ENCODE measurements around the gene RAP1GAP2. TPM values are rescaled to one million over a fixed set of nuclear protein-coding genes. Genes with fewer than 3 reads are reported as not detected.
"Not testable (repeated sequence)": the region's sequence is repeated elsewhere in the genome, so short reads cannot be mapped to it uniquely, and the experiment has no call there.

Gene RAP1GAP2
- total RNA-seq, 2 experiments from 2014 or later, result 6.5 to 26.2 TPM

DNA sequence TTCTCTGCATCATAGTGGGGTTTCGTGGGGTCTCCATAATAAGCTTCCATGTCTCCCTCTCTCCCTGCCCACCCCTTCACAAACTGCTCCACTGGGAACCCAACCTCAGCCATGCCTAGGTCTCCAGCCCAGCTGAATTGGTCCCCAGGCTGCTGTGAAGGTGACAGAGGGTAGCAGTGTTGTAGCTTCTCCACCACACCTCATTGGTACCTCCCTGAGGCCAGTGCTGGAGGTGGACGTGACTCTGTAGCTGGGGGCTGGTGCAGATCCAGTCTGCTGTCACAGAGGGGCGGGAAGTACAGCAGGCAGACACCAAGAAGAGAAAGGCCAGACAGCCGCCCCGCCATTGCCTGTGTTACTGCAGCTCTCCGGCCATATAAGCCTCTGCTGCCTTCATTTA, 185.1 kb downstream of the RAP1GAP2 start:
- no peak for ATAC-seq
- H3K4me1 Mint-ChIP-seq, result no peaks in the 10 kb centered on the region
- CTCF ChIA-PET, result no interaction called here
- no peak for DNase-seq
- no peaks in the 10 kb centered on the region for H3K9me3 Mint-ChIP-seq (ENCODE audit: low read depth)
- H3K27me3 Mint-ChIP-seq, result no peaks in the 10 kb centered on the region
- no peak overlapping the region for H3K27ac Mint-ChIP-seq
- no peaks in the 10 kb centered on the region for H3K36me3 Mint-ChIP-seq
- H3K4me3 Mint-ChIP-seq, result no peak overlapping the region

DNA sequence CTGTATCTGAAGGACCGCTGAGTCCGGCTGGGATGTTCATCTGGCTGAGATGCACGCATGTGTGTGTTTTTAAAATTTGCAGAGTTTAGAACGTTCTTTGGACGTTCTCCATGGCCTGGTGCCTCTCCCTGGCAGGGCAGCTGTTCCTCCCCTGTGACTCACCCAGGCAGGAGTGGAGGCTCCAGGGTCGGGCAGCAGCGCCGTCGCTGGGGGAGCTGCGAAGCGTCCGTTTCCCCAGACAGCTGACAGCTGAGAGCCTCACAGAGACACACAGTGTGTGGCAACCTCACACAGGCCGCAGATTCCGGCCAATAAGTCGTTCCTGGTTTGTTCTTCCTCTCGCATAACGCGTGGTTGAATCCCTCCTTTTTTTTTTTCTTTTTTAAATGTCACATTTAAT, 186.6 kb downstream of the RAP1GAP2 start:
- Mint-ChIP-seq H3K9me3 (ENCODE audit: low read depth) (no peaks in the 10 kb centered on the region), H3K4me1 (no peaks in the 10 kb centered on the region), H3K36me3 (no peaks in the 10 kb centered on the region), H3K4me3 (no peak overlapping the region), H3K27ac (no peak overlapping the region), H3K27me3 (no peaks in the 10 kb centered on the region)
- no peak for ATAC-seq
- DNase-seq, result no peak
- CTCF ChIA-PET, result no interaction called here

DNA sequence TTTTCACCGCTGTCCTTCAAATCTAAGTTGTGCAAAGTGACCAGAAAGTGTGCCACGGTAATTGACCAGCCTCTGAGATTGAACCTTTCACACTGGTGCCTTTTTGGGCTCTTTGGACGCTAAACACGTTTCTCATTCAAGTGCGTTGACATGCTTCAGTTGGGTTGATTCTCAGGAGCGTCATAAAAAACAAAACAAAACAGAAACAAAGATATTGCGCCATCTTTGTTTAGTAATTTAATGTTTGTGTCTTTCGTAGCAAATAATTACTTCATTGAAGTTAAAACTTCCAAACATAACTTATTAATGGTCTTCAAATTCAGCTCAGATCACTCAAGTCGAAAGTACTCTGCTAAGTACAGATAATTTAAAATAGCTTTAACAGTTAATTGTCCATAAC, 187.0 kb downstream of the RAP1GAP2 start:
- Mint-ChIP-seq H3K36me3 (no peaks in the 10 kb centered on the region), H3K4me3 (no peak overlapping the region), H3K27ac (no peak overlapping the region), H3K4me1 (no peaks in the 10 kb centered on the region), H3K27me3 (no peaks in the 10 kb centered on the region), H3K9me3 (ENCODE audit: low read depth) (no peaks in the 10 kb centered on the region)
- CTCF ChIA-PET, result no interaction called here
- DNase-seq (no peak), ATAC-seq (no peak)

DNA sequence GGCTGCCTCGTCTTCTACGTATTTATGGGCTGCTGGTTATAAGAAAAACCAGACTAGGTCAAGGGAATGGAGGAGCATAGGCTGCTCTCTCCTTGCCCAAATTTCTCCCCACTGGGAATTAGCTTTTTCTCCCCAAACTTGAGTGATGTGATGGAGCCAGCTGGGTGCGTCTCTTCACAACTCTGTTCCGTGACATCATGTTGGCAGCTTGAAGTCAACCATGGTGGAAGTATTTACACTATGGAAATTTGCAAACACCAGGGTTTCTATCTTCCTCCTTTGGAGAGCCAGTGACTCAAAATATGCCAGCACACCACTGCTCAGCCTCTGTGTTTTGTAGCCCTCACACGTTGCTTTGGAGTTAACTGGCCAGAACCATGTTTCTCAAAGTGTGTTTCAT, 189.1 kb downstream of the RAP1GAP2 start:
- DNase-seq, result no peak
- H3K27me3 Mint-ChIP-seq, result no peaks in the 10 kb centered on the region
- no peak for ATAC-seq
- no peaks in the 10 kb centered on the region for H3K9me3 Mint-ChIP-seq (ENCODE audit: low read depth)
- H3K27ac Mint-ChIP-seq, result no peak overlapping the region
- CTCF ChIA-PET, result no interaction called here
- no peaks in the 10 kb centered on the region for H3K4me1 Mint-ChIP-seq
- H3K36me3 Mint-ChIP-seq, result no peaks in the 10 kb centered on the region
- H3K4me3 Mint-ChIP-seq, result no peak overlapping the region

DNA sequence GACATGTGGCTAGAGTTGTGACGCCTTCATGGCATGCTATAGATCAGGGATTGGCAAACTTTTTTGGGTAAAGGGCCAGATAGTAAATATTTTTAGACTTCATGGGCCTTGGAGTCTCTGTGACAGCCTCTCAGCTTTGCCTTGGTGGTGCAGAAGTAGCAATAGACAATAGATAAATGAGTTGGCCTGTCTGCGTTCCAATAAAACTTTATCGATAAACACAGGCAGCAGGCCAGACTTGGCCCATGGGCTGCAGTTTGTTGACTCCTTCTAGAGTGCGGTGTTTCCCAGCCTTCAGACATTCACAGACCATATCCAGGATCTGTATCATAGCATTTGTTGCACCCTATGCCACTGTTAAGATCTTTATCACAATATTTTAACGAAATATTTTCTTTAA, 190.7 kb downstream of the RAP1GAP2 start:
- no peak for DNase-seq
- CTCF ChIA-PET, result no interaction called here
- no peaks in the 10 kb centered on the region for H3K9me3 Mint-ChIP-seq (ENCODE audit: low read depth)
- H3K27ac Mint-ChIP-seq, result no peak overlapping the region
- H3K4me3 Mint-ChIP-seq, result no peak overlapping the region
- H3K4me1 Mint-ChIP-seq, result no peaks in the 10 kb centered on the region
- no peaks in the 10 kb centered on the region for H3K27me3 Mint-ChIP-seq
- ATAC-seq, result no peak
- H3K36me3 Mint-ChIP-seq, result no peaks in the 10 kb centered on the region

DNA sequence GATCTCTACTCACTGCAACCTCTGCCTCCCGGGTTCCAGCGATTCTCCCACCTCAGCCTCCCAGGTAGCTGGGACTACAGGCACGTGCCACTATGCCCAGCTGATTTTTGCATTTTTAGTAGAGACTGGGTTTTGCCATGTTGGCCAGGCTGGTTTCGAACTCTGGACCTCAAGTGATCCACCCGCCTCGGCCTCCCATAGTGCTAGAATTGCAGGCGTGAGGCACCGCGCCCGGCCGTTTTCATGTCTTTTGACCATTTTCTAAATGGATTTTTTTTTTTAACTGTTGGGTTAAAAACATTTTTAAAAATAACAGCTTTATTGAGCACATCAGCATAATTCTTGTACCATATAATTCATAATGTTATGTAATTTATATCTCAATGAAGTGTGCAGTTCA, 193.2 kb downstream of the RAP1GAP2 start:
- H3K36me3 Mint-ChIP-seq; H3K27ac Mint-ChIP-seq; H3K27me3 Mint-ChIP-seq; CTCF ChIA-PET; H3K4me1 Mint-ChIP-seq; H3K4me3 Mint-ChIP-seq; ATAC-seq; DNase-seq; H3K9me3 Mint-ChIP-seq (ENCODE audit: low read depth): not testable (repeated sequence)

DNA sequence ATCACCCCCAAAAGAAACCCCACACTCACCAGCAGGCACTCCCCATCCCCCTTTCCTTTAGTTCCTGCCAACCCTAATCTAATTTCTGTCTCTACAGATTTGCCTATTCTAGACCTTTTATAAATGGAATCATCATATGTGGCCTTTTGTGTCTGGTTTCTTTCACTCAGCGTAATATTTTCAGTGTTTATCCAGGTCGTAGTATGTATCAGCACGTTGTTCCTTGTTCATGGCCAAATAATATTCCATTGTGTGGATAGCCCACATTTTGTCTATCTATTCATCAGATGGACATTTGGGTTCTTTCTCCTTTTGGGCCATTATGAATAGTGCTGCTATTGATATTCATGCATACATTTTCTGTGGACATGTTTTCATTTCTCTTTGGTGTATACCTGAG, 193.6 kb downstream of the RAP1GAP2 start:
- Mint-ChIP-seq H3K4me1 (no peaks in the 10 kb centered on the region), H3K36me3 (no peaks in the 10 kb centered on the region), H3K27me3 (no peaks in the 10 kb centered on the region), H3K9me3 (ENCODE audit: low read depth) (no peaks in the 10 kb centered on the region), H3K4me3 (no peak overlapping the region), H3K27ac (no peak overlapping the region)
- CTCF ChIA-PET, result no interaction called here
- DNase-seq, result no peak
- no peak for ATAC-seq

DNA sequence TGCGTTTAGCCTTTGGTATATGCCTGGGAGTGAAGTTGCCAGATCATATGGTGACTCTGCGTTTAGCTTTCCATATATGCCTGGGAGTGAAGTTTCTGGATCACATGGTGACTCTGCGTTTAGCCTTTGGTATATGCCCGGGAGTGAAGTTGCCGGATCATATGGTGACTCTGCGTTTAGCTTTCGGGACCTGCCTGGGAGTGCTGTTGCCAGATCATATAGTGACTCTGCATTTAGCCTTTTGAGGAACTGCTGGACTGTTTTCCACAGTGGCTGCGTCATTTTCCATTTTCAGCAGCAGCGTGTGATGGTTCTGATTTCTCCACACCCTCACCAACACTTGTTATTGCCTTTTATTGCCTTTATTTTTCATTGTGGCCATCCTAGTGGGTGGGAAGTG, 194.2 kb downstream of the RAP1GAP2 start:
- no peaks in the 10 kb centered on the region for H3K9me3 Mint-ChIP-seq (ENCODE audit: low read depth)
- H3K36me3 Mint-ChIP-seq, result no peaks in the 10 kb centered on the region
- no peak overlapping the region for H3K4me3 Mint-ChIP-seq
- H3K27ac Mint-ChIP-seq, result no peak overlapping the region
- H3K4me1 Mint-ChIP-seq, result no peaks in the 10 kb centered on the region
- ATAC-seq, result no peak
- no peak for DNase-seq
- CTCF ChIA-PET, result no interaction called here
- no peaks in the 10 kb centered on the region for H3K27me3 Mint-ChIP-seq

DNA sequence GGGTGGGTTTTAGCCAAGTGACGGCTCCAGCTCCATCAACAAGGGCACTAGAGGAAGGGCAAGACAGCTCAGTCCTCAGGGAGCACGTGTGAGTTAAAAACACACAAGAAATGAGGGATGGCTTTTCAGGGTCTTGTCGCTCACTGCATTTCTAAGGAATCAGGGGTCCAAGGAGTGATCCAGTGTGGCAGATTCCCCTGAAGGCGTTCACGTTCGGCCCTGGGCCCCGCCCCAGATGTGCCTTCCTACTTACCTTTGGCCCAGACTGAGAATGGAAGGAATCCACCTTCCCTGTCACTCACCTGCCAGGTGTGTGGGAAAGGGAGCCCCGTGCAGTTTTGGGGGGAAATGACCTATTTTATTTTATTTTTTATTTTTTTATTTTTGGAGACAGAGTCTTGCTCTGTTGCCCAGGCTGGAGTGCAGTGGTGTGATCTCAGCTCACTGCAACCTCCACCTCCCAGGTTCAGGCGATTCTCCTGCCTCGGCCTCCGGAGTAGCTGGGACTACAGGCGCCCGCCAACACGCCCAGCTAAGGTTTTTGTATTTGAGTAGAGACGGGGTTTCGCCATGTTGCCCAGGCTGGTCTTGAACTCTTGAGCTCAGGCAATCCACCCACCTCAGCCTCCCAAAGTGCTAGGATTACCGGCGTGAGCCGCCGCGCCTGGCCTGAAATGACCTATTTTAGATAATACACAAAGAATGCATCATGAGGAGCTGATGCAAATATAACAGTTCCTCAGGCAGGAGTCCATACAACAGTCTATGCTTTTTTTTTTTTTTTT, 195.3 kb downstream of the RAP1GAP2 start:
- DNase-seq; H3K36me3 Mint-ChIP-seq; H3K4me3 Mint-ChIP-seq; H3K27ac Mint-ChIP-seq; ATAC-seq; H3K27me3 Mint-ChIP-seq; H3K4me1 Mint-ChIP-seq; H3K9me3 Mint-ChIP-seq (ENCODE audit: low read depth): not testable (repeated sequence)
- CTCF ChIA-PET, result interaction anchor here (0.6 to 1.6 kb wide), 2 partner anchors 14 to 22 kb away, joined by 3 to 4 read pairs; no protein-coding TSS in a partner anchor

DNA sequence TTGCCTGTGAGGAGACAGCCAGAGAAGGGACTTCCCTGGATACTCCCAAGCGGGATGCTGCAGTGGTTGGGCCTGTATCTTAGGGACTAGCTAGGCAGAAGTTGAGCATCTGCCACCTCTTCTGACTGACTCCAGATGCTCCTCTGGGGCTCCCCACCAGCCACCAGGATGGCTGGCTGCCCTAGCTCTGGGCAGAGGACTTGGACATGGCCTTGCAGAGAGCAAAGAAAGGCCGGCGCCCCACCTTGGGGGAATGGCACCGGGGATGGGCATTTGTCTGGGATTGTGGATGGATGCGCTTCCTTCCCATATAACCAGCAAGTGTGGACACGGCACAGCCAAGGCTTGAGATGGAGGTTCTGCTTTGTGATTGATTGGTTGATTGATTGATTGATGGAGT, 198.2 kb downstream of the RAP1GAP2 start:
- no peaks in the 10 kb centered on the region for H3K27me3 Mint-ChIP-seq
- no peak overlapping the region for H3K4me3 Mint-ChIP-seq
- ATAC-seq (no peak), DNase-seq (no peak)
- CTCF ChIA-PET, result interaction anchor here (0.6 to 1.2 kb wide), 2 partner anchors 8 to 158 kb away, joined by 3 to 4 read pairs; no protein-coding TSS in a partner anchor
- H3K27ac Mint-ChIP-seq, result no peak overlapping the region
- no peaks in the 10 kb centered on the region for H3K9me3 Mint-ChIP-seq (ENCODE audit: low read depth)
- no peaks in the 10 kb centered on the region for H3K36me3 Mint-ChIP-seq
- no peaks in the 10 kb centered on the region for H3K4me1 Mint-ChIP-seq

DNA sequence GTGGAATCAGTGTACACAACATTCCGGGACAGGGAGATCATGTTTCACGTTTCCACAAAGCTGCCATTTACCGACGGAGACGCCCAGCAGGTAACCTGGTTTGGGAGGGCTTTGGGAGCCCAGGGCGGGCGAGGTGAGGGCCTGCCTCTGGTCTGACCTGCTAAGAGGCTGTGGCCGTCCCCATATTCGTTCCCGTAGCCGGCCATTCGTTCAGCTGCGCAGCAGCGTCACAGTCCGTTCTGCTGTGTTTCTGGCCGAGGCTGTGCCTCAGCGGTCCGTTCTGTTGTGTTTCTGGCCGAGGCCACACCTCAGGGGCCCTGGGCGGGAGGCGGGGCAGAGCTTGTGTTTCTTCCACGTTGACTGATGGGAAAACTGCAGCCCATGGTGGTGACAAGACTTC, 199.1 kb downstream of the RAP1GAP2 start:
- ATAC-seq (no peak), DNase-seq (no peak)
- Mint-ChIP-seq H3K27me3 (no peaks in the 10 kb centered on the region), H3K4me1 (no peaks in the 10 kb centered on the region), H3K36me3 (no peaks in the 10 kb centered on the region), H3K4me3 (no peak overlapping the region), H3K9me3 (ENCODE audit: low read depth) (no peaks in the 10 kb centered on the region), H3K27ac (no peak overlapping the region)
- CTCF ChIA-PET, result no interaction called here

DNA sequence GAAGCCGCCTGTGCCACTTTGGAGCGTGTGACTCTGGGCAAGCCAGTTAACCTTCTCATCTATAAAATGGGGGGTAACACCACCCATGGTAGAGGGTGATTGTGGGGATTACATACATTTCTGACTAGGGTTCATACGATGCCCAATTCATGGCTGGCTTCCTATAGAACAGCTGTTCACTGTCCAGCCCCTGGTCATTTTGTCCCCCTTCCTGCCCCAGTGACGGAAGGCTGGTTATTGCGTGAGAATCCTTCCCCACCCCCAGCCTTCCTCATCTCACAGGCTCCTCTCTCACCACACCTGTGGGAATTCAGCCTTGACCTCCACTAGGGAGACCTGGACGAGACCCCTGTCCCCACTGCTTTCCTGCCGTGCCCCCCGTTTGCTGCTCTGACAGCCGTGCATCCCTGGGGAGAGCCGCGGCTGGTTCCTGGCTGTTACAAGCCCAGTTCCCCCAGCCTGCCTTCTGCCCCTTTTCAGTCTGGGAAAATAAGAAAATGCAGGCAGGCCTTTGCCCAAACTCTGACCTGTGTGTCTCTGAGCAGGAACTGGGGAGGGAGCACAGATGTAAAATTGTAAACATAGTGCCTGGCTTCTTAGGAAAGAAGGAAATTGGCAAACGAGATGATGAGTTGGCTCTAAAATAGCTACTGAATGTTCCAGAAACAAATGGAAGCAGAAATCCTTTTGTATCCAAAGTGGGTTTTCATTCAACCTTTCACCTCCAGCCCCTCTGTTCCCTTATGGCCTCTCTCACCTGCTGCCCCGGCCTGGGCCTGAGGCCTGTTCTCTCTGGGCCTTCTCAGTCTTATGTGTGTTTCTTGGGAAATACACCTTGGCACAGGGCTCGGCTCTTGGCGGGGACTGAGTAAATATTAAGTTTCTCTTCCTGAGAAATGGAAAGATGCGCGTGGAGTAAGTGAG, 199.9 kb downstream of the RAP1GAP2 start:
- H3K27ac Mint-ChIP-seq, result no peak overlapping the region
- CTCF ChIA-PET, result no interaction called here
- ATAC-seq (no peak), DNase-seq (no peak)
- H3K27me3 Mint-ChIP-seq, result no peaks in the 10 kb centered on the region
- H3K36me3 Mint-ChIP-seq, result no peaks in the 10 kb centered on the region
- H3K9me3 Mint-ChIP-seq (ENCODE audit: low read depth), result no peaks in the 10 kb centered on the region
- H3K4me3 Mint-ChIP-seq, result no peak overlapping the region
- H3K4me1 Mint-ChIP-seq, result no peaks in the 10 kb centered on the region

DNA sequence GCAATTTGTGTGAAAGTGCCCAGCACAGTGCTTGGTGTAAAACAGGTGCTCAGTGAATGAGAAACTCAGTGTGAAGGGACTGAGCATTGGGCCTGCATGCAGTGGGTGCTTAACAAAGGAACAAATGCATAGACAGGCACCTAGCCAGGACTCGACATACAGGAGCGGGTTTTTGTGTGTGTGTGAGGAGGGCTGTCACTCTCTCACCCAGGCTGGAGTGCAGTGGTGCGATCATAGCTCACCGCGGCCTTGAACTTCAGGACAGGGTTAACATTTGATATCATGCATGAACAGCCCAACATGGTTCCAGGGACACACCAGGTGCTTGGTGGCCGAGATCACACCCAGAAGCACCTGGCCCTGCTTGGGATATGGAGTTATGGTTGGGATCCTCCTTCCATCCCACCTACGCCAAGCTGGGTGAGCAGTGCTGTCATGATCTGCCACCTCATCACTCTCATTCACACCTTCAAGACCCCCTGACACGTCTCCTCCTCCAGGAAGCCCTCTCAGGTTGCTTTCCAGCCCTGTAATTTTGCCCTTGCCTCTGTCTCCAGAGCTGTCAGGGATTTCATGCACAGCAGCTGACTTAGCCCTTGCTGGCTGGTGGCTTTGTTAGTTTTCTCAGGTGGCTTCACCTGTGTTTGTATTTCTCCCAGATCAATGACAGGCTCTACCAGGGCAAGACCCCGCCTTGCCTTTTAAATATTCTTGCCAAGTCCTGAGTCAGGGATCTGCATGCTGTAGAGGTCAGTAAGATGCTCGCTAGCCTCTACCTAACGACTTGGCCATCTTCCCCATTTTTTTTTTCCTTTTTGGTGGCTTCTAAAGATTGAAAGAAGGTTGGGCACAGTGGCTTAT, 200.8 kb downstream of the RAP1GAP2 start:
- no peak overlapping the region for H3K4me3 Mint-ChIP-seq
- DNase-seq (no peak), ATAC-seq (no peak)
- H3K27me3 Mint-ChIP-seq, result no peaks in the 10 kb centered on the region
- H3K27ac Mint-ChIP-seq, result no peak overlapping the region
- CTCF ChIA-PET, result interaction anchor here (0.7 kb wide), 1 partner anchor 347 kb away, joined by 4 read pairs; no protein-coding TSS in a partner anchor
- no peaks in the 10 kb centered on the region for H3K36me3 Mint-ChIP-seq
- H3K9me3 Mint-ChIP-seq (ENCODE audit: low read depth), result no peaks in the 10 kb centered on the region
- no peaks in the 10 kb centered on the region for H3K4me1 Mint-ChIP-seq
